A549 (cell line): ENCODE measurements around the gene HSH2D. TPM values are rescaled to one million over a fixed set of nuclear protein-coding genes. Genes with fewer than 3 reads are reported as not detected.
A peak's percentile ranks its signal among the peaks of the same experiment; 100 is the strongest.

Source experiments
- ATAC-seq, 2 experiments: fragments of 200-7000 bp in 1 of 2; fragments of >200 bp in 1 of 2; cut with Nextera tagmentation in 1 of 2; cut with Tn5 transposase in 1 of 2; 3 replicates each; pipeline versions ENCODE4 v1.8.0 to v1.9.1; 2018 to 2020; ENCODE audit warnings: mild to moderate bottlenecking in 1 of 2, moderate library complexity in 1 of 2
- CTCF ChIA-PET: fragments of 300-600 bp; sonication (Branson Sonifier 250); formaldehyde crosslinking; extraction: SDS; loops from one replicate; lab custom pipeline; 2021; ENCODE audit warnings: antibody characterized with exemption, inconsistent platforms; lab: Yijun Ruan, JAX
- POLR2A ChIA-PET: fragments of 350-600 bp; formaldehyde crosslinking; extraction: SDS; loops from one replicate; lab custom pipeline; 2021; ENCODE audit warnings: antibody characterized with exemption, inconsistent platforms; lab: Yijun Ruan, JAX
- DNase-seq, 2 experiments: peaks; one replicate each; pipeline versions ENCODE4 v3.0.0 to v3.0.0-alpha.2; 2011 to 2016; ENCODE audit warnings: low read depth in 1 of 2, low spot score in 1 of 2
- FAIRE-seq: peaks from 2 replicates; lab custom pipeline; 2011; peaks lifted over from hg19 to GRCh38; lab: Jason Lieb, UNC
- H3K27ac ChIP-seq, 2 experiments: fragments of >200 bp; sonication (Bioruptor Twin); formaldehyde crosslinking; 3 replicates each; pipeline ENCODE4 v1.5.1; 2016 to 2017
- H3K4me1 ChIP-seq: fragments of >200 bp; sonication (Bioruptor Twin); formaldehyde crosslinking; 3 replicates; pipeline ENCODE4 v1.6.1; 2016
- H3K4me2 ChIP-seq: fragments of >200 bp; sonication (Bioruptor Twin); formaldehyde crosslinking; 3 replicates; pipeline ENCODE4 v1.6.1; 2016
- H3K4me3 ChIP-seq: fragments of >200 bp; sonication (Bioruptor Twin); formaldehyde crosslinking; 3 replicates; pipeline ENCODE4 v1.5.1; 2016
- H3K9me3 ChIP-seq: fragments of >200 bp; sonication (Bioruptor Twin); formaldehyde crosslinking; 3 replicates; pipeline ENCODE4 v1.6.1; 2016
- CBX8 ChIP-seq: fragments of 200-600 bp; sonication (generic); IDR thresholded peaks from 2 replicates; pipeline ENCODE4 v1.6.1; 2016
- CEBPB ChIP-seq, 2 experiments: fragments of >200 bp in 1 of 2; sonication (Bioruptor Twin) in 1 of 2; formaldehyde crosslinking in 1 of 2; IDR thresholded peaks; 2 replicates each; pipeline ENCODE4 v1.6.1; 2012 to 2016
- CHD4 ChIP-seq: fragments of 200-600 bp; sonication (generic); IDR thresholded peaks from 2 replicates; pipeline ENCODE4 v1.6.1; 2016; ENCODE audit warnings: antibody characterized with exemption, mild to moderate bottlenecking, borderline replicate concordance
- E2F6 ChIP-seq: IDR thresholded peaks from 2 replicates; pipeline ENCODE4 v1.6.1; 2012; ENCODE audit warnings: low read depth, borderline replicate concordance
- EHMT2 ChIP-seq: fragments of 200-600 bp; sonication (generic); IDR thresholded peaks from 2 replicates; pipeline ENCODE4 v1.6.1; 2016; ENCODE audit warnings: antibody characterized with exemption, low read depth, mild to moderate bottlenecking, moderate library complexity
- ELK1 ChIP-seq: fragments of 150-350 bp; IDR thresholded peaks from 2 replicates; pipeline ENCODE4 v1.6.1; 2014; ENCODE audit warnings: low read depth, mild to moderate bottlenecking, low read length
- ESRRA ChIP-seq: fragments of 150-350 bp; IDR thresholded peaks from 2 replicates; pipeline ENCODE4 v1.6.1; 2014; ENCODE audit warnings: mild to moderate bottlenecking, low read length, borderline replicate concordance
- FOSL2 ChIP-seq, 2 experiments: fragments of 450-650 bp in 1 of 2; fragments of >200 bp in 1 of 2; sonication (Bioruptor Twin) in 1 of 2; formaldehyde crosslinking; IDR thresholded peaks; 2 replicates each; pipeline versions ENCODE4 v1.5.0 to v1.6.1; 2016 to 2020; ENCODE audit warnings: mild to moderate bottlenecking in 1 of 2, moderate library complexity in 1 of 2
- GATA3 ChIP-seq: IDR thresholded peaks from 2 replicates; pipeline ENCODE4 v1.6.1; 2012; ENCODE audit warnings: borderline replicate concordance
- HEYL ChIP-seq: fragments of 250-450 bp; sonication (Bioruptor Pico); IDR thresholded peaks from 2 replicates; pipeline ENCODE4 v1.8.0; 2021; ENCODE audit warnings: mild to moderate bottlenecking, moderate library complexity
- HMGXB4 ChIP-seq: fragments of 250-450 bp; sonication (Bioruptor Pico); IDR thresholded peaks from 2 replicates; pipeline ENCODE4 v1.5.0; 2021; ENCODE audit warnings: mild to moderate bottlenecking, moderate library complexity, borderline replicate concordance
- HOXB13 ChIP-seq: fragments of 250-450 bp; sonication (Bioruptor Pico); IDR thresholded peaks from 2 replicates; pipeline ENCODE4 v1.5.0; 2020; ENCODE audit warnings: low read depth, mild to moderate bottlenecking, moderate library complexity
- HOXB5 ChIP-seq: fragments of 250-450 bp; sonication (Bioruptor Pico); IDR thresholded peaks from 2 replicates; pipeline ENCODE4 v1.5.0; 2020; ENCODE audit warnings: mild to moderate bottlenecking, moderate library complexity
- JUNB ChIP-seq: fragments of >200 bp; sonication (Bioruptor Twin); formaldehyde crosslinking; IDR thresholded peaks from 2 replicates; pipeline ENCODE4 v1.6.1; 2016
- KDM5A ChIP-seq: fragments of 200-600 bp; sonication (generic); IDR thresholded peaks from 2 replicates; pipeline ENCODE4 v1.6.1; 2016; ENCODE audit warnings: antibody characterized with exemption, mild to moderate bottlenecking
- MAZ ChIP-seq: fragments of 150-350 bp; IDR thresholded peaks from 2 replicates; pipeline ENCODE4 v1.6.1; 2014; ENCODE audit warnings: antibody characterized with exemption, low read depth, low read length, borderline replicate concordance
- NFE2L2 ChIP-seq: fragments of 150-350 bp; conservative IDR thresholded peaks from 2 replicates; pipeline ENCODE4 v1.6.1; 2014; ENCODE audit warnings: low read length
- NR3C1 ChIP-seq: fragments of >200 bp; sonication (Bioruptor Twin); formaldehyde crosslinking; IDR thresholded peaks from 3 replicates; pipeline ENCODE4 v1.6.1; 2017
- PHF8 ChIP-seq: fragments of 200-600 bp; sonication (generic); IDR thresholded peaks from 2 replicates; pipeline ENCODE4 v1.6.1; 2016; ENCODE audit warnings: low read depth, mild to moderate bottlenecking, antibody characterized with exemption, moderate library complexity, borderline replicate concordance
- POLR2AphosphoS2 ChIP-seq: conservative IDR thresholded peaks from 2 replicates; pipeline ENCODE4 v1.6.1; 2012; ENCODE audit warnings: low read length, improper control_type of control experiment, inconsistent platforms
- REST ChIP-seq: fragments of 200-600 bp; sonication (generic); IDR thresholded peaks from 2 replicates; pipeline ENCODE4 v1.6.1; 2016; ENCODE audit warnings: antibody characterized with exemption, mild to moderate bottlenecking, moderate library complexity
- TFCP2L1 ChIP-seq: fragments of 250-450 bp; sonication (Bioruptor Pico); IDR thresholded peaks from 2 replicates; pipeline ENCODE4 v1.5.0; 2021; ENCODE audit warnings: mild to moderate bottlenecking
- ZC3H11A ChIP-seq: fragments of 450-650 bp; IDR thresholded peaks from 2 replicates; pipeline ENCODE4 v1.6.1; 2014; ENCODE audit warnings: antibody characterized with exemption, mild to moderate bottlenecking
- ZFP36 ChIP-seq: fragments of 450-650 bp; IDR thresholded peaks from 2 replicates; pipeline ENCODE4 v1.6.1; 2014; ENCODE audit warnings: borderline replicate concordance; ENCODE audit not compliant: partially characterized antibody
- ZNF302 ChIP-seq: fragments of 250-450 bp; sonication (Bioruptor Pico); IDR thresholded peaks from 2 replicates; pipeline ENCODE4 v1.9.0; 2021; ENCODE audit warnings: inconsistent platforms, mild to moderate bottlenecking, moderate library complexity
- WGBS: methylation state at CpG from one replicate; pipeline ENCODE4 v1.1.6; 2017; ENCODE audit errors: missing lambda C conversion rate; 5-methylcytosine and 5-hydroxymethylcytosine counted together
- polyA plus RNA-seq, 4 experiments: library from polyadenylated mRNA; depleted of rRNA in 3 of 4; stranded (reverse); fragments of >200 nt; fragmentation: RNase III in 1 of 4; extraction: RNeasy Plus Mini Kit Qiagen cat#74134 plus additional on column Dnase treatment in 1 of 4; gene quantifications; 2 replicates in 3 of 4; 3 replicates in 1 of 4; pipeline ENCODE4 v1.2.3, GENCODE V29; 2011 to 2017
- TF ChIP-seq, protein P1 (sequence below): fragments of >200 bp; sonication (Bioruptor Twin); formaldehyde crosslinking; IDR thresholded peaks from 3 replicates; pipeline ENCODE4 v1.6.1; 2016
- TF ChIP-seq, protein P2 (sequence below): IDR thresholded peaks from 2 replicates; pipeline ENCODE4 v1.6.1; 2012
- TF ChIP-seq, protein P3 (sequence below): IDR thresholded peaks from 2 replicates; pipeline ENCODE4 v1.6.1; 2012

Gene HSH2D
- polyA plus RNA-seq, 2 of the 4 experiments (the other 2 are of a cell fraction) = 0.05 TPM; not detected in 1

DNA sequence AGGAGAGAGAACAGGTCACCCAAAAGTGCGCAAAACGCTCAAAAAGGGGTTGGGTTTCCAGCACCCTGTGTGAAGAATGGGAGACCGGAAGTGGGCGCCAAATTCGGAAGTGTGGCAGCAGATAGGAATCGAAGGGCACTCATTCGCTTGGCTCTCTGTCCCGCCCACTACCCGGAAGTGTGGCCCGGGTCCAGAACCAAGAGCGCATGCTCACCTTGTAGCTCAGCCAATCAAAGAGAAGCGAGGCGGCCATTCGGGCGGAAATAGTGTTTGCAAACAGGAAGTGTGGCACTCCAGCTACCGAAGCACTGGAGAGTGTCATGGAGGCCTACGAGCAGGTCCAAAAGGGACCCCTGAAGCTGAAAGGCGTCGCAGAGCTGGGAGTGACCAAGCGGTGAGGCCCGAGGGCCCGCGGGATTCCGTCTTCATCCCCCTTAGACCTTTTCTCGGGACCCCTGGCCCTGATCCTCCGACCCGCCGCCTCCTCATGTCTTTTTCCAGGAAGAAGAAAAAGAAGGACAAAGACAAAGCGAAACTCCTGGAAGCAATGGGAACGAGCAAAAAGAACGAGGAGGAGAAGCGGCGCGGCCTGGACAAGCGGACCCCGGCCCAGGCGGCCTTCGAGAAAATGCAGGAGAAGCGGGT lies 41.8 kb downstream of the HSH2D start, which contains the start of gene FAM32A:
Gene FAM32A (plus strand): TSS at position 288 of the 645 bp plus-strand sequence. CDS start 33 bp downstream, at position 321.
- TF ChIP-seq HMGXB4 (CRISPR knock-in tag) (no peak), CBX8 (no peak), TFCP2L1 (CRISPR knock-in tag) (no peak), POLR2AphosphoS2 (no peak), HEYL (CRISPR knock-in tag) (no peak), CHD4 (no peak), NR3C1 (no peak), EHMT2 (no peak), ESRRA (no peak), KDM5A (peak; percentile 87), REST (no peak), CEBPB (IDR thresholded peaks at IDR 0.05) (no peak), JUNB (no peak), ZC3H11A (no peak), MAZ (no peak), E2F6 (no peak), HOXB5 (CRISPR knock-in tag) (no peak), HOXB13 (CRISPR knock-in tag) (no peak), PHF8 (peak; percentile 81; the same call in 1 of the 2 replicates), FOSL2 (IDR thresholded peaks at IDR 0.05) (no peak), FOSL2 (CRISPR knock-in tag; IDR thresholded peaks at IDR 0.05) (no peak), GATA3 (peak; percentile 57; the same call in 1 of the 2 replicates), ZNF302 (CRISPR knock-in tag) (no peak), ELK1 (peak; percentile 96), ZFP36 (peak; percentile 83), NFE2L2 (no peak)
- TF ChIP-seq, protein P1, sequence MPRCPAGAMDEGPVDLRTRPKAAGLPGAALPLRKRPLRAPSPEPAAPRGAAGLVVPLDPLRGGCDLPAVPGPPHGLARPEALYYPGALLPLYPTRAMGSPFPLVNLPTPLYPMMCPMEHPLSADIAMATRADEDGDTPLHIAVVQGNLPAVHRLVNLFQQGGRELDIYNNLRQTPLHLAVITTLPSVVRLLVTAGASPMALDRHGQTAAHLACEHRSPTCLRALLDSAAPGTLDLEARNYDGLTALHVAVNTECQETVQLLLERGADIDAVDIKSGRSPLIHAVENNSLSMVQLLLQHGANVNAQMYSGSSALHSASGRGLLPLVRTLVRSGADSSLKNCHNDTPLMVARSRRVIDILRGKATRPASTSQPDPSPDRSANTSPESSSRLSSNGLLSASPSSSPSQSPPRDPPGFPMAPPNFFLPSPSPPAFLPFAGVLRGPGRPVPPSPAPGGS = no peak
- TF ChIP-seq, protein P2, sequence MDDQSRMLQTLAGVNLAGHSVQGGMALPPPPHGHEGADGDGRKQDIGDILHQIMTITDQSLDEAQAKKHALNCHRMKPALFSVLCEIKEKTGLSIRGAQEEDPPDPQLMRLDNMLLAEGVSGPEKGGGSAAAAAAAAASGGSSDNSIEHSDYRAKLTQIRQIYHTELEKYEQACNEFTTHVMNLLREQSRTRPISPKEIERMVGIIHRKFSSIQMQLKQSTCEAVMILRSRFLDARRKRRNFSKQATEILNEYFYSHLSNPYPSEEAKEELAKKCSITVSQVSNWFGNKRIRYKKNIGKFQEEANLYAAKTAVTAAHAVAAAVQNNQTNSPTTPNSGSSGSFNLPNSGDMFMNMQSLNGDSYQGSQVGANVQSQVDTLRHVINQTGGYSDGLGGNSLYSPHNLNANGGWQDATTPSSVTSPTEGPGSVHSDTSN = no peak
- TF ChIP-seq, protein P3, sequence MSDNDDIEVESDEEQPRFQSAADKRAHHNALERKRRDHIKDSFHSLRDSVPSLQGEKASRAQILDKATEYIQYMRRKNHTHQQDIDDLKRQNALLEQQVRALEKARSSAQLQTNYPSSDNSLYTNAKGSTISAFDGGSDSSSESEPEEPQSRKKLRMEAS = peak; percentile 41; the same call in 1 of the 2 replicates
- Histone ChIP-seq H3K4me2 (peak within 1 kb of the TSS; percentile 82), H3K27ac (peak within 1 kb of the TSS; percentile 89 to 95), H3K9me3 (no peaks in the 10 kb centered on the region), H3K4me3 (peak within 1 kb of the TSS; percentile 96), H3K4me1 (0 out of 3 replicates have a peak, but pooled peaks cover 4% of the 10 kb centered on the region)
- POLR2A ChIA-PET = interaction anchor here (0.5 to 1.0 kb wide), 10 partner anchors 11 to 545 kb away, joined by 3 to 6 read pairs (median 3); partner anchors contain the start of genes AP1M1, CIB3, CYP4F3 and TPM4
- DNase-seq (peak; percentile 98 to 99), FAIRE-seq (no peak), ATAC-seq (peak; percentile 94)
- CTCF ChIA-PET = interaction anchor here (0.7 to 3.4 kb wide), 18 partner anchors 10 to 629 kb away, joined by 3 to 28 read pairs (median 4); partner anchors contain the start of genes RAB8A and TPM4
- WGBS = under 1% methylated on average over 39 of the region's 39 CpGs
